HFFc6 (cell line): ENCODE data around the gene NRBF2. TPM values are rescaled to one million over a fixed set of nuclear protein-coding genes. Genes with fewer than 3 reads are reported as not detected.

Experiments used
- DNase-seq: peaks from one replicate; pipeline ENCODE4 v3.0.0-alpha.2; 2018
- H3K27ac Mint-ChIP-seq: 2 replicates; pipeline ENCODE4 v1.8.0; 2020; ENCODE audit warnings: mild to moderate bottlenecking, mixed read lengths
- H3K27me3 Mint-ChIP-seq: 2 replicates; pipeline ENCODE4 v1.8.0; 2021; ENCODE audit warnings: mild to moderate bottlenecking, moderate library complexity, mixed read lengths; ENCODE audit not compliant: insufficient read depth
- H3K36me3 Mint-ChIP-seq: 2 replicates; pipeline ENCODE4 v1.8.0; 2021; ENCODE audit warnings: low read depth, mixed read lengths
- H3K4me1 Mint-ChIP-seq: 2 replicates; pipeline ENCODE4 v1.8.0; 2020; ENCODE audit warnings: low read depth, mixed read lengths
- H3K4me3 Mint-ChIP-seq: 2 replicates; pipeline ENCODE4 v1.8.0; 2020; ENCODE audit warnings: mild to moderate bottlenecking, moderate library complexity, mixed read lengths
- H3K9me3 Mint-ChIP-seq: 2 replicates; pipeline ENCODE4 v1.8.0; 2020; ENCODE audit warnings: mild to moderate bottlenecking, mixed read lengths
- CTCF ChIP-seq: fragments of 200-600 bp; sonication (generic); IDR thresholded peaks from 2 replicates; pipeline ENCODE4 v1.5.0; 2021; ENCODE audit warnings: antibody characterized with exemption, mild to moderate bottlenecking
- total RNA-seq, 6 experiments: library from RNA; stranded (reverse); fragmentation: NEBNext Ultra II Directional; extraction: Animal tissue kit (Norgen Biotek cat#: 25700); gene quantifications; 2 replicates in 1 of 6; 3 replicates in 5 of 6; pipeline ENCODE4 v1.2.3, GENCODE V29; 2021

The NRBF2 gene
- total RNA-seq, 6 experiments from 2014 or later: 25.6 to 31.2 (median 28.0) TPM

GRCh38 chr10:63173468-63174232, 40.5 kb downstream of the NRBF2 start:
- Mint-ChIP-seq H3K27ac (peak overlapping the region; percentile 16; the same call in 1 of the 2 replicates), H3K27me3 (no peaks in the 10 kb centered on the region; the same call in none of the 2 replicates), H3K9me3 (no peaks in the 10 kb centered on the region), H3K36me3 (peaks cover 30% of the 10 kb centered on the region), H3K4me1 (peaks cover 12% of the 10 kb centered on the region; the same call in 1 of the 2 replicates), H3K4me3 (no peak overlapping the region)
- DNase-seq: no peak
- TF ChIP-seq CTCF: no peak

GRCh38 chr10:63175534-63175933, 42.4 kb downstream of the NRBF2 start:
- H3K27ac Mint-ChIP-seq: no peak overlapping the region
- no peak for DNase-seq
- H3K9me3 Mint-ChIP-seq: no peaks in the 10 kb centered on the region
- H3K4me3 Mint-ChIP-seq: no peak overlapping the region
- H3K27me3 Mint-ChIP-seq: no peaks in the 10 kb centered on the region; the same call in 1 of the 2 replicates
- H3K4me1 Mint-ChIP-seq: 0 out of 2 replicates have a peak, but pooled peaks cover under 1% of the 10 kb centered on the region
- H3K36me3 Mint-ChIP-seq: peaks cover 22% of the 10 kb centered on the region
- no peak for TF ChIP-seq CTCF

GRCh38 chr10:63192826-63193225, 59.7 kb downstream of the NRBF2 start:
- H3K27ac Mint-ChIP-seq: no peak overlapping the region
- no peak for TF ChIP-seq CTCF
- H3K4me1 Mint-ChIP-seq: peaks cover 14% of the 10 kb centered on the region
- DNase-seq: no peak
- no peaks in the 10 kb centered on the region; the same call in 1 of the 2 replicates for H3K27me3 Mint-ChIP-seq
- peaks cover 37% of the 10 kb centered on the region for H3K36me3 Mint-ChIP-seq
- H3K9me3 Mint-ChIP-seq: no peaks in the 10 kb centered on the region
- no peak overlapping the region for H3K4me3 Mint-ChIP-seq

- peaks cover 16% of the 10 kb centered on the region for H3K4me1 Mint-ChIP-seq
- H3K27me3 Mint-ChIP-seq: no peaks in the 10 kb centered on the region; the same call in 1 of the 2 replicates
- DNase-seq: peak; percentile 35
- peak overlapping the region; percentile 52 for H3K27ac Mint-ChIP-seq
- TF ChIP-seq CTCF: no peak
- peaks cover 35% of the 10 kb centered on the region for H3K36me3 Mint-ChIP-seq
- no peaks in the 10 kb centered on the region for H3K9me3 Mint-ChIP-seq
- H3K4me3 Mint-ChIP-seq: no peak overlapping the region
Observed at GRCh38 chr10:63197344-63198092, 64.4 kb downstream of the NRBF2 start.

- Mint-ChIP-seq H3K36me3 (peaks cover 20% of the 10 kb centered on the region; the same call in 1 of the 2 replicates), H3K4me1 (peaks cover 17% of the 10 kb centered on the region), H3K27ac (no peak overlapping the region; the same call in 1 of the 2 replicates), H3K27me3 (no peaks in the 10 kb centered on the region), H3K9me3 (no peaks in the 10 kb centered on the region), H3K4me3 (no peak overlapping the region)
- DNase-seq: no peak
- no peak for TF ChIP-seq CTCF
Observed at GRCh38 chr10:63199716-63200115, 66.6 kb downstream of the NRBF2 start.
